GM10248 (cell line): ENCODE data around the gene OR2T34.

Experiments used
- CTCF ChIA-PET: fragments of 300-600 bp; sonication (Branson Sonifier 250); formaldehyde crosslinking; extraction: SDS; loops from one replicate; lab custom pipeline; 2021; ENCODE audit warnings: antibody characterized with exemption; lab: Yijun Ruan, JAX
- POLR2A ChIA-PET: fragments of 350-650 bp; sonication (Branson Sonifier 250); formaldehyde crosslinking; extraction: SDS; loops from one replicate; lab custom pipeline; 2020; ENCODE audit warnings: antibody characterized with exemption; lab: Yijun Ruan, JAX
- DNase-seq: peaks from one replicate; pipeline ENCODE4 v3.0.0; 2012; ENCODE audit errors: extremely low spot score
- CTCF ChIP-seq: IDR thresholded peaks from 2 replicates; pipeline ENCODE4 v1.5.1; 2012; ENCODE audit warnings: mild to moderate bottlenecking, low read depth; ENCODE audit errors: extremely low read depth, missing control alignments, control extremely low read depth

The OR2T34 gene

GRCh38 chr1:248610301-248610700 is 35.7 kb upstream of the OR2T34 start:
- CTCF ChIA-PET: interaction anchor here (1.1 to 1.8 kb wide), 2 partner anchors 9 to 13 kb away, joined by 3 to 7 read pairs; no protein-coding TSS in a partner anchor
- no peak for TF ChIP-seq CTCF
- POLR2A ChIA-PET: no interaction called here
- no peak for DNase-seq

- ChIA-PET POLR2A (no interaction called here), CTCF (no interaction called here)
- no peak for DNase-seq
- no peak for TF ChIP-seq CTCF
These were observed 24.8 kb upstream of the OR2T34 start for GRCh38 chr1:248599396-248599795.

- POLR2A ChIA-PET: no interaction called here
- CTCF ChIA-PET: no interaction called here
- no peak for TF ChIP-seq CTCF
- no peak for DNase-seq
These were observed 23.0 kb upstream of the OR2T34 start, which contains the start of gene OR2T10 for GRCh38 chr1:248597589-248597988. OR2T10 (minus strand) TSS chr1:248597700; CDS start chr1:248593768, 3,932 bp downstream.

GRCh38 chr1:248596615-248597014 is 22.1 kb upstream of the OR2T34 start:
- DNase-seq: no peak
- no peak for TF ChIP-seq CTCF
- CTCF ChIA-PET: no interaction called here
- POLR2A ChIA-PET: no interaction called here

GRCh38 chr1:248593226-248593625 is 18.7 kb upstream of the OR2T34 start:
- DNase-seq: no peak
- ChIA-PET CTCF (no interaction called here), POLR2A (no interaction called here)
- no peak for TF ChIP-seq CTCF

GRCh38 chr1:248592655-248593054 is 18.1 kb upstream of the OR2T34 start:
- ChIA-PET POLR2A (no interaction called here), CTCF (no interaction called here)
- TF ChIP-seq CTCF: no peak
- DNase-seq: no peak
